Suppressor macrophage treated with lipopolysaccharide for 1 hour (primary cell): ENCODE measurements around the gene UPK3A.

Experiments used
- DNase-seq, 3 donors: peaks; one replicate each; pipeline ENCODE4 v3.0.0-alpha.2; 2020 to 2022

Gene UPK3A

GRCh38 chr22:45284705-45285262 is at the start of gene UPK3A:
Gene UPK3A (plus strand): TSS chr22:45284949. CDS start chr22:45285014, 65 bp downstream.
- peak; percentile 50 to 84 (median 65) for DNase-seq

GRCh38 chr22:45235101-45235777 is 49.5 kb upstream of the UPK3A start:
- DNase-seq, result peak; percentile 76 to 83 (median 80)

GRCh38 chr22:45235851-45236342 is 48.9 kb upstream of the UPK3A start:
- no peak for DNase-seq

- DNase-seq, result no peak
These were observed 47.4 kb upstream of the UPK3A start for GRCh38 chr22:45237065-45237990.

GRCh38 chr22:45238076-45238956 is 46.4 kb upstream of the UPK3A start:
- no peak for DNase-seq

GRCh38 chr22:45238957-45239680 is 45.6 kb upstream of the UPK3A start:
- DNase-seq, result peak; percentile 62 to 79 (median 69)

- peak in 1 of 3 donors; percentile 75 for DNase-seq
These were observed 45.1 kb upstream of the UPK3A start for GRCh38 chr22:45239681-45240051.

GRCh38 chr22:45240104-45240809 is 44.5 kb upstream of the UPK3A start:
- peak; percentile 58 to 78 (median 58) for DNase-seq

- DNase-seq, result peak; percentile 66 to 94 (median 89)
These were observed 43.7 kb upstream of the UPK3A start, which contains the start of gene KIAA0930 for GRCh38 chr22:45240810-45241631. Gene KIAA0930 (minus strand): TSS chr22:45240894. CDS start chr22:45240703, 191 bp downstream.

- DNase-seq, result peak; percentile 47 to 60 (median 49)
These were observed 42.0 kb upstream of the UPK3A start for GRCh38 chr22:45242778-45243191.

GRCh38 chr22:45244916-45245315 is 39.8 kb upstream of the UPK3A start:
- DNase-seq, result no peak

GRCh38 chr22:45246060-45246985 is 38.4 kb upstream of the UPK3A start:
- peak; percentile 54 to 73 (median 66) for DNase-seq

- no peak for DNase-seq
These were observed 35.8 kb upstream of the UPK3A start for GRCh38 chr22:45248832-45249561.

- no peak for DNase-seq
These were observed 32.9 kb upstream of the UPK3A start for GRCh38 chr22:45251825-45252224.

GRCh38 chr22:45253039-45253641 is 31.6 kb upstream of the UPK3A start:
- DNase-seq, result no peak

GRCh38 chr22:45254388-45254787 is 30.4 kb upstream of the UPK3A start:
- DNase-seq, result no peak

- DNase-seq, result no peak
These were observed 29.9 kb upstream of the UPK3A start for GRCh38 chr22:45254789-45255278.
